Liver (tissue), 9 donors: ENCODE results near the gene ITPRIPL2. TPM values are rescaled to one million over a fixed set of nuclear protein-coding genes. Genes with fewer than 3 reads are reported as not detected.

Experiments
- DNase-seq: peaks from one replicate; pipeline ENCODE4 v3.0.0-alpha.2; 2017; ENCODE audit warnings: low spot score
- H3K27ac ChIP-seq, 2 donors: one replicate each; pipeline ENCODE4 v1.7.0; 2013; ENCODE audit warnings: inconsistent platforms in 2 of 2, low read length in 2 of 2, control low read depth in 1 of 2, low read depth in 1 of 2, mild to moderate bottlenecking in 1 of 2
- H3K27me3 ChIP-seq, 4 donors: one replicate each; pipeline versions ENCODE4 v1.6.1 to v1.7.0; 2013; ENCODE audit warnings: low read length in 3 of 4, inconsistent platforms in 1 of 4, mild to moderate bottlenecking in 1 of 4, moderate library complexity in 1 of 4; ENCODE audit not compliant: control insufficient read depth in 4 of 4, insufficient read depth in 4 of 4
- H3K36me3 ChIP-seq, 4 donors: one replicate each; pipeline versions ENCODE4 v1.6.1 to v1.7.0; 2013; ENCODE audit warnings: low read length in 3 of 4, mild to moderate bottlenecking in 3 of 4, low read depth in 1 of 4, moderate library complexity in 1 of 4; ENCODE audit not compliant: control insufficient read depth in 4 of 4, insufficient read depth in 3 of 4
- H3K4me1 ChIP-seq, 4 donors: one replicate each; pipeline versions ENCODE4 v1.6.1 to v1.7.0; 2013; ENCODE audit warnings: low read length in 3 of 4, mild to moderate bottlenecking in 3 of 4, moderate library complexity in 1 of 4; ENCODE audit not compliant: control insufficient read depth in 4 of 4, insufficient read depth in 4 of 4
- H3K4me3 ChIP-seq, 3 donors: one replicate each; pipeline versions ENCODE4 v1.6.1 to v1.7.0; 2013; ENCODE audit warnings: low read length in 3 of 3, control low read depth in 1 of 3, low read depth in 1 of 3, mild to moderate bottlenecking in 1 of 3
- H3K9ac ChIP-seq, 2 donors: one replicate each; pipeline ENCODE4 v1.7.0; 2013; ENCODE audit warnings: low read length in 2 of 2, mild to moderate bottlenecking in 2 of 2, moderate library complexity in 2 of 2, control low read depth in 1 of 2, low read depth in 1 of 2
- H3K9me3 ChIP-seq, 4 donors: one replicate each; pipeline versions ENCODE4 v1.6.1 to v1.7.0; 2013; ENCODE audit warnings: low read length in 3 of 4; ENCODE audit not compliant: control insufficient read depth in 4 of 4
- ATF3 ChIP-seq: IDR thresholded peaks from 2 replicates; pipeline ENCODE4 v1.6.1; 2016; ENCODE audit warnings: antibody characterized with exemption
- EGR1 ChIP-seq, 2 donors: IDR thresholded peaks; 2 replicates each; pipeline ENCODE4 v1.6.1; 2016 to 2018; ENCODE audit warnings: antibody characterized with exemption in 2 of 2, low read depth in 2 of 2
- FOXA1 ChIP-seq: IDR thresholded peaks from 2 replicates; pipeline ENCODE4 v1.6.1; 2016; ENCODE audit warnings: antibody characterized with exemption
- FOXA2 ChIP-seq: IDR thresholded peaks from 2 replicates; pipeline ENCODE4 v1.6.1; 2016; ENCODE audit warnings: antibody characterized with exemption
- GABPA ChIP-seq, 2 donors: IDR thresholded peaks in 1 of 2; conservative IDR thresholded peaks in 1 of 2; 2 replicates each; pipeline ENCODE4 v1.6.1; 2016; ENCODE audit warnings: antibody characterized with exemption in 2 of 2, mild to moderate bottlenecking in 1 of 2, moderate library complexity in 1 of 2
- HNF4G ChIP-seq: IDR thresholded peaks from 2 replicates; pipeline ENCODE4 v1.6.1; 2016; ENCODE audit warnings: antibody characterized with exemption
- RAD21 ChIP-seq, 2 donors: IDR thresholded peaks; 2 replicates each; pipeline ENCODE4 v1.6.1; 2016; ENCODE audit warnings: antibody characterized with exemption in 2 of 2, mild to moderate bottlenecking in 2 of 2
- TAF1 ChIP-seq: conservative IDR thresholded peaks from 2 replicates; pipeline ENCODE4 v1.6.1; 2016; ENCODE audit warnings: antibody characterized with exemption, mild to moderate bottlenecking
- whole genome bisulfite sequencing: extraction: QIAGEN DNeasy Blood & Tissue Kit; methylation state at CpG from one replicate; pipeline ENCODE4 v1.1.7; 2013; 5-methylcytosine and 5-hydroxymethylcytosine counted together
- polyA plus RNA-seq, 2 donors: library from polyadenylated mRNA; stranded (reverse) in 1 of 2; unstranded in 1 of 2; fragments of 200-250 nt in 1 of 2; fragments of >200 nt in 1 of 2; fragmentation: Nextera tagmentation in 1 of 2; extraction: Ambion mirVana in 1 of 2; gene quantifications; one replicate each; pipeline versions ENCODE4 v1.2.1 to v1.2.3, GENCODE V29; 2013 to 2015
- total RNA-seq, 2 donors: library from RNA; depleted of rRNA; stranded (reverse); fragments of >200 nt; gene quantifications; one replicate each; pipeline ENCODE4 v1.2.3, GENCODE V29; 2014
- TF ChIP-seq, protein P1 (sequence below): fragments of 150-350 bp; IDR thresholded peaks from 2 replicates; pipeline ENCODE4 v1.5.1; 2017; ENCODE audit warnings: improper control_type of control experiment, low read depth, low read length; ENCODE audit not compliant: missing input control
- donor health status: healthy.
- donor health status: healthy.
- donor health status: healthy.
- donor health status: healthy.
- donor health status: healthy.

ITPRIPL2 gene
- total and polyA plus RNA-seq, 4 donors, result 2.2 to 14.3 (median 5.5) TPM

DNA sequence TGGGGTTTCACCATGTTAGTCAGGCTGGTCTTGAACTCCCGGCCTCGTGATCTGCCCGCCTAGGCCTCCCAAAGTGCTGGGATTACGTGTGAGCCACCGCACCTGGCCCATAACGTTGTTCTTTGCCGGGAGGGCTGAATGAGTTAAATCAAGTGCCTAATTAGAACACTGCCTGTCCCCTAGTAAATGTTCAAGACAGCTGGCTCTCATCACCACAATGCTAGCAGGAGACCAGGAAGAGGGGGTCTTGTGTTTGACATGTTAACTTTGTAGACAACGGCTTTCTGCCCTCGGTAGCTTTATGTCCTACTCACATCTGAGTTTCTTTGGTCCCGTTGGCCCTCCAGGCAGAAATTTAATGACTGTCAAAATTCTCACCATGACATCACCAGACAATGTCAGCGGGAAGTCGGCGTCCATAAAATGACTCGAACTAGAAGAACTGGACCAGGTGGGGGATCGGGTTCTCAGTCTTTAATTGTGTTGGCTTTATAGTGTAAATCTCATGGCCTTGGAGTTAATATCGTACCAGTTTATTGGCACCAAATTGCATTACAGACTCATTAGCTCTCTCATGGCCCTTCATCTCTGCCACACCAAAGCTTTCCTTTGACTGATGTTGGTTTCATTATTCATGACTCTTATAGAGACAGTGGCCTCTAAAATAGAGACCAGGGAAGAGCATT, 11.4 kb upstream of the ITPRIPL2 start (continued):
- TF ChIP-seq, protein P1, sequence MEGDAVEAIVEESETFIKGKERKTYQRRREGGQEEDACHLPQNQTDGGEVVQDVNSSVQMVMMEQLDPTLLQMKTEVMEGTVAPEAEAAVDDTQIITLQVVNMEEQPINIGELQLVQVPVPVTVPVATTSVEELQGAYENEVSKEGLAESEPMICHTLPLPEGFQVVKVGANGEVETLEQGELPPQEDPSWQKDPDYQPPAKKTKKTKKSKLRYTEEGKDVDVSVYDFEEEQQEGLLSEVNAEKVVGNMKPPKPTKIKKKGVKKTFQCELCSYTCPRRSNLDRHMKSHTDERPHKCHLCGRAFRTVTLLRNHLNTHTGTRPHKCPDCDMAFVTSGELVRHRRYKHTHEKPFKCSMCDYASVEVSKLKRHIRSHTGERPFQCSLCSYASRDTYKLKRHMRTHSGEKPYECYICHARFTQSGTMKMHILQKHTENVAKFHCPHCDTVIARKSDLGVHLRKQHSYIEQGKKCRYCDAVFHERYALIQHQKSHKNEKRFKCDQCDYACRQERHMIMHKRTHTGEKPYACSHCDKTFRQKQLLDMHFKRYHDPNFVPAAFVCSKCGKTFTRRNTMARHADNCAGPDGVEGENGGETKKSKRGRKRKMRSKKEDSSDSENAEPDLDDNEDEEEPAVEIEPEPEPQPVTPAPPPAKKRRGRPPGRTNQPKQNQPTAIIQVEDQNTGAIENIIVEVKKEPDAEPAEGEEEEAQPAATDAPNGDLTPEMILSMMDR, result no peak
- TF ChIP-seq RAD21 (IDR thresholded peaks at IDR 0.05) (no peak), HNF4G (no peak), ATF3 (no peak)

GRCh38 chr16:19104607-19105006, 9.2 kb upstream of the ITPRIPL2 start:
- no peaks in the 10 kb centered on the region for H3K27me3 ChIP-seq
- no peak for DNase-seq
- no peaks in the 10 kb centered on the region for H3K4me1 ChIP-seq
- no peaks in the 10 kb centered on the region for H3K9me3 ChIP-seq
- H3K4me3 ChIP-seq, result no peak overlapping the region
- no peak overlapping the region for H3K9ac ChIP-seq
- H3K27ac ChIP-seq, result no peak overlapping the region
- no peaks in the 10 kb centered on the region for H3K36me3 ChIP-seq
- TF ChIP-seq, protein P1, result no peak
- TF ChIP-seq FOXA2, result no peak
- 92% methylated on average over 5 of the region's 5 CpGs for WGBS

GRCh38 chr16:19105131-19105530, 8.6 kb upstream of the ITPRIPL2 start:
- Histone ChIP-seq H3K4me1 (no peaks in the 10 kb centered on the region), H3K27ac (no peak overlapping the region), H3K36me3 (no peaks in the 10 kb centered on the region), H3K9me3 (no peaks in the 10 kb centered on the region), H3K4me3 (no peak overlapping the region), H3K27me3 (no peaks in the 10 kb centered on the region), H3K9ac (no peak overlapping the region)
- 92% methylated on average over 6 of the region's 6 CpGs for WGBS
- no peak for DNase-seq
- TF ChIP-seq, protein P1, result no peak
- TF ChIP-seq EGR1 (IDR thresholded peaks at IDR 0.05; ENCODE audit: low read depth in 2 of 2), result no peak
- TF ChIP-seq FOXA1, result no peak
- TF ChIP-seq TAF1, result no peak
- TF ChIP-seq GABPA (IDR thresholded peaks at IDR 0.05 in 1 of 2, conservative IDR thresholded peaks at IDR 0.05 in 1 of 2), result no peak
